ENCODE data around the gene TMX3. TPM values are rescaled to one million over a fixed set of nuclear protein-coding genes. Genes with fewer than 3 reads are reported as not detected.

TMX3 gene
- total and polyA plus RNA-seq, 2 experiments from 2014 or later, result 26.1 to 36.2 TPM

DNA sequence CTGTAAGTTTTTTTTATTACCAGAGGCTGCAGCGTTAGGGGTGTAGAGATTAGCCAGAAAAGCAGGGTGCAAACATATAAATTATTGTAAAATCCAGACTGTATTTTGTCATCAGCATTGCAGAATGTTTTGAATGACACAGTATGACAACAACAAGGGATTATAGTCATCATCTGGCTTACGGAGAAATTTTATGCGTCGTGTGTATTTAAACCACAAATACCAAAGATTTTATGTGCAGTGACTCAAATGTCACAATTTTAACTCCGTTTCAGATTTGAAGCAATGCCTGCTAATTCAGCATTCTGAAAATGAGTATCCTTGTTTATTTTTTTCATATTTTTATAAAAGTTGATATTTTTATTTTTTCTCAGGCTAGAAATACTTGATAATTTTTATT is 19.4 kb upstream of the TMX3 start:
- Histone ChIP-seq H3K9me3 (ENCODE audit: low read depth) (no peaks in the 10 kb centered on the region), H3K4me1 (ENCODE audit: low read depth) (no peaks in the 10 kb centered on the region), H3K4me3 (no peak overlapping the region), H3K36me3 (no peaks in the 10 kb centered on the region), H3K27me3 (no peaks in the 10 kb centered on the region), H3K27ac (no peak overlapping the region)
- TF ChIP-seq, protein P1, sequence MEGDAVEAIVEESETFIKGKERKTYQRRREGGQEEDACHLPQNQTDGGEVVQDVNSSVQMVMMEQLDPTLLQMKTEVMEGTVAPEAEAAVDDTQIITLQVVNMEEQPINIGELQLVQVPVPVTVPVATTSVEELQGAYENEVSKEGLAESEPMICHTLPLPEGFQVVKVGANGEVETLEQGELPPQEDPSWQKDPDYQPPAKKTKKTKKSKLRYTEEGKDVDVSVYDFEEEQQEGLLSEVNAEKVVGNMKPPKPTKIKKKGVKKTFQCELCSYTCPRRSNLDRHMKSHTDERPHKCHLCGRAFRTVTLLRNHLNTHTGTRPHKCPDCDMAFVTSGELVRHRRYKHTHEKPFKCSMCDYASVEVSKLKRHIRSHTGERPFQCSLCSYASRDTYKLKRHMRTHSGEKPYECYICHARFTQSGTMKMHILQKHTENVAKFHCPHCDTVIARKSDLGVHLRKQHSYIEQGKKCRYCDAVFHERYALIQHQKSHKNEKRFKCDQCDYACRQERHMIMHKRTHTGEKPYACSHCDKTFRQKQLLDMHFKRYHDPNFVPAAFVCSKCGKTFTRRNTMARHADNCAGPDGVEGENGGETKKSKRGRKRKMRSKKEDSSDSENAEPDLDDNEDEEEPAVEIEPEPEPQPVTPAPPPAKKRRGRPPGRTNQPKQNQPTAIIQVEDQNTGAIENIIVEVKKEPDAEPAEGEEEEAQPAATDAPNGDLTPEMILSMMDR (IDR thresholded peaks at IDR 0.05; ENCODE audit: low read depth, low read length), result no peak
- DNase-seq (ENCODE audit: low read depth in 1 of 2, low spot score in 1 of 2), result peak in 1 of 2 donors; percentile 10

DNA sequence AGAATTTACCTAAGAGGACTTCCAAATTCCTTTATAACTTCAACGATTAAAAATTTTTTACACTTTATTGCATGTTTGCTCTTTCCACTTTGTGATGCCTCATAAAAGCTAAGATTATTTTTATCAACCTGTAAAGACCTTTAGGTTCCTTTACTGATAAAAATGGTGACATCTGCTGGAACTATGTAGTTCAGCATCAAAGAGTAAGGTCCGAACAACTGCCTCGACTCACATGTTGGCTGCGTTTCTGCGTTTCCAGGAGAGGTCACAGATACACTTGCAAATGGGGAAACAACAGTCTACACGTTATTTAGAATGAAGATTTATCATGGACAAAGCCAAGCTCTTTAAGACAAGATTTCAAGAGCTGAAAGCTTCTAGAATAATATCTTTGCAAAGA is 18.8 kb upstream of the TMX3 start:
- H3K27ac ChIP-seq, result no peak overlapping the region
- no peak overlapping the region for H3K4me3 ChIP-seq
- TF ChIP-seq, protein P1 (IDR thresholded peaks at IDR 0.05; ENCODE audit: low read depth, low read length), result no peak
- no peak for DNase-seq (ENCODE audit: low read depth in 1 of 2, low spot score in 1 of 2)
- no peaks in the 10 kb centered on the region for H3K36me3 ChIP-seq
- H3K4me1 ChIP-seq (ENCODE audit: low read depth), result no peaks in the 10 kb centered on the region
- no peaks in the 10 kb centered on the region for H3K9me3 ChIP-seq (ENCODE audit: low read depth)
- H3K27me3 ChIP-seq, result no peaks in the 10 kb centered on the region

DNA sequence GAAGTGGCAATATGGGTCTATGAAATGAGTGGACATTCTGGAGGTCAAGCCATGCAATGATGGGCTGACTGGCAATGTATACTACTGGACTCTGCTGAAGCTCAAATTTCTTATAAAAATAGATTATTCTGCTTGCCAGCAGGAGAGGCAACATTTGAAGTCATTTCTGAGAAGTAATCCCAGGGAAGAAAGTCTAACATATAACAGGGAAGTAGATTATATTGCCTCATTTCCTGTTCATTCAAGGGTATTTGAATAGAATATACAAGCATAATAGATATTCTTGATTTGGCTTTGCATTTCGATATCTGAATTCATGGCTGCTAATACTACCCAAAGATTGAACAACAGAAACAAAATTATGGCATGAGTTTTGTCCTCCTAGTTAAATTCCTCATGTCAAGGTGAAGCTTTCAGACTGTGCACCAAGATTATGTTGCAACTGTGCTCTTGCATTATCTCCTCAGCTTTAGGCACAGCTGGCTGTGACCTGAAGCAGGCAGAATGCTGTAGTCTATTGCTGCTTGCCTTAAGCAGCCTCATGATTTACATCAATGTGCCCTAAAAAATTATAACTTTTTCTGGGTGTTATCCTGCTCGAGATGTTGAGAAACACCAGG is 13.3 kb upstream of the TMX3 start:
- TF ChIP-seq, protein P1 (IDR thresholded peaks at IDR 0.05; ENCODE audit: low read depth, low read length), result no peak
- Histone ChIP-seq H3K9me3 (ENCODE audit: low read depth) (no peaks in the 10 kb centered on the region), H3K4me1 (ENCODE audit: low read depth) (no peaks in the 10 kb centered on the region), H3K27me3 (no peaks in the 10 kb centered on the region), H3K27ac (no peak overlapping the region), H3K4me3 (no peak overlapping the region), H3K36me3 (no peaks in the 10 kb centered on the region)
- no peak for DNase-seq (ENCODE audit: low read depth in 1 of 2, low spot score in 1 of 2)

DNA sequence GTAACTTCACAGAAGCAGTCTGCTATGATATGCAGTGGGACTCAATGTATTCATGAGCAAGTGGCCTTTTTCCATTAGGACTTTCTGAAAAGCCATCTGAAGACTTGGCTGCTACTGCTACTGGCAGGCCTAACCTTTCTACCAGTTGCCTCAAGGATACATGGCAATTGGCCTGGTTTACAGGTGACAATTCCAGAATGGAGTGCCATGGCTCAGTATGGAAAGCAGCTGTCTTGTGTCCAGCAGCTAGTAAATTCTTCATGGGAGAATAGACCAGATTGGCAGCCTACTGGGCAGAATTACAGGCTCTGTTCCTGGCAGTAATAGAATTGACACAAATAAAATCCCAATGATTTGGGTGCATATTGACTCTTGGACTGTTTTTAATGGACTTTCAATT is 12.6 kb upstream of the TMX3 start:
- H3K4me3 ChIP-seq, result no peak overlapping the region
- no peaks in the 10 kb centered on the region for H3K4me1 ChIP-seq (ENCODE audit: low read depth)
- no peak overlapping the region for H3K27ac ChIP-seq
- no peaks in the 10 kb centered on the region for H3K36me3 ChIP-seq
- no peaks in the 10 kb centered on the region for H3K27me3 ChIP-seq
- no peaks in the 10 kb centered on the region for H3K9me3 ChIP-seq (ENCODE audit: low read depth)
- TF ChIP-seq, protein P1 (IDR thresholded peaks at IDR 0.05; ENCODE audit: low read depth, low read length), result no peak
- no peak for DNase-seq (ENCODE audit: low read depth in 1 of 2, low spot score in 1 of 2)

DNA sequence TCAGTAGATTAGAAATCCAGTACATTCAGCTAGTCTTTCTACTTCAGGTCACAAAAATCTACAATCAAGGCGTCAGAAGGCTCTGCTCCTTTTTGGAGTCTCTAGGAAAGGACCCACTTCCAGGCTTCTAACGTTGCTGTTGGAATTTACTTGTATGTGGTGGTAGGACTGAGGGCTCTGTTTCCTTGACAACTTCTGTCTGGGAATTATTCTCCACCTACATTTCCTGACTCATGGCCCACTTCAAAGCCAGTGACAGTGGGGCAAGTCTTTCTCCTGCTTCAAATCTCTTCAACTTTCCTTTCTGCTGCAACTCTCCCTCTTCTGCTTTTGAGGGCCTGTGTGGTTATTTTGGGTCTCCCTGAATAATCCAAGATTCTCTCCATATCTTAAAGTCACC is 10.4 kb upstream of the TMX3 start:
- Histone ChIP-seq H3K4me3 (no peak overlapping the region), H3K27me3 (no peaks in the 10 kb centered on the region), H3K27ac (no peak overlapping the region), H3K36me3 (no peaks in the 10 kb centered on the region), H3K4me1 (ENCODE audit: low read depth) (no peaks in the 10 kb centered on the region), H3K9me3 (ENCODE audit: low read depth) (no peaks in the 10 kb centered on the region)
- TF ChIP-seq, protein P1 (IDR thresholded peaks at IDR 0.05; ENCODE audit: low read depth, low read length), result no peak
- no peak for DNase-seq (ENCODE audit: low read depth in 1 of 2, low spot score in 1 of 2)
